Caki2 (cell line): ENCODE results near the gene ZCCHC14. TPM values are rescaled to one million over a fixed set of nuclear protein-coding genes. Genes with fewer than 3 reads are reported as not detected.
"Not testable (repeated sequence)": the region's sequence is repeated elsewhere in the genome, so short reads cannot be mapped to it uniquely, and the experiment has no call there.

Experiments
- DNase-seq: peaks from one replicate; pipeline ENCODE4 v3.0.0-alpha.2; 2015; ENCODE audit warnings: low read depth
- in situ Hi-C: cut with HindIII; loops from 2 replicates; pipeline ENCODE4 v1.10.0; 2016; ENCODE audit warnings: low sequenced_read_pairs, low pct_unique_long_range_greater_than_20kb, mixed read lengths
- total RNA-seq: library from RNA; depleted of rRNA; stranded (reverse); fragments of >200 nt; shearing (Covaris generic); gene quantifications from 2 replicates; pipeline ENCODE4 v1.2.3, GENCODE V29; 2014; ENCODE audit warnings: low replicate concordance

The ZCCHC14 gene
- total RNA-seq, 1 experiment from 2014 or later, result 4.4 TPM

GRCh38 chr16:87384162-87384874, 108.5 kb downstream of the ZCCHC14 start:
- in situ Hi-C loops, result no loop called here
- no peak for DNase-seq

DNA sequence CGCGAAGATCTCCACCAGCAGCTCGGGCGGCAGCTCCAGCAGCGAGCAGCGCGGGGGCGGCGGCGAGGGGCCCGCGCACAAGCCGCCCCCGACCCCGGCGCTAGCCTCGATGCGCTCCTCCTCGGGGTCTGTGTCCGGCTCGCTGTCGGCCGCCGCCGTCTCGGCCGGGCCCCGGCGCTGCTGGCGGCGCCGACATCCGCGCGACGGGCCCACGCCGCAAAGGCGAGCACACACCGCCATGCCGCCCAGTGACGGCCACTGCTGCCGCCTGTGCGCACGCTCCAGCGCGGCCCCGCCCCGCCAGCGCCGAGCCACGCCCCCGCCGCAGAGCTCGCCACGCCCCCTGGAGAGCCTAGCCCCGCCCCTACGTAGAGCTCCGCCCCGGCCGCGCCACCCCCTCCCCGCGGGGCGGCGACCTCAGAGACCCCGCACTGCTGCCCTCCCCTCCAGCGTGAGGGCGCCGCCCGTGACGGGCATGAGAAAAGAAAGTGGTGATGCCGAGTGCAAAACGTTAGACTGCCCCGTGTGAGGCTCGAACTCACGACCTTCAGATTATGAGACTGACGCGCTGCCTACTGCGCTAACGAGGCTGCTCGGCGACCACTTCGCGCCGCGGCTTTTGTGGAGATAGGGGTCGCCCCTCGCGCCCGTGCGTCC, 109.2 kb downstream of the ZCCHC14 start, which contains the start of gene FBXO31:
Gene FBXO31 (minus strand): TSS at position 272 of the 657 bp plus-strand sequence. CDS start 32 bp downstream, at position 240.
- in situ Hi-C loops, result no loop called here
- DNase-seq, result peak; percentile 87

DNA sequence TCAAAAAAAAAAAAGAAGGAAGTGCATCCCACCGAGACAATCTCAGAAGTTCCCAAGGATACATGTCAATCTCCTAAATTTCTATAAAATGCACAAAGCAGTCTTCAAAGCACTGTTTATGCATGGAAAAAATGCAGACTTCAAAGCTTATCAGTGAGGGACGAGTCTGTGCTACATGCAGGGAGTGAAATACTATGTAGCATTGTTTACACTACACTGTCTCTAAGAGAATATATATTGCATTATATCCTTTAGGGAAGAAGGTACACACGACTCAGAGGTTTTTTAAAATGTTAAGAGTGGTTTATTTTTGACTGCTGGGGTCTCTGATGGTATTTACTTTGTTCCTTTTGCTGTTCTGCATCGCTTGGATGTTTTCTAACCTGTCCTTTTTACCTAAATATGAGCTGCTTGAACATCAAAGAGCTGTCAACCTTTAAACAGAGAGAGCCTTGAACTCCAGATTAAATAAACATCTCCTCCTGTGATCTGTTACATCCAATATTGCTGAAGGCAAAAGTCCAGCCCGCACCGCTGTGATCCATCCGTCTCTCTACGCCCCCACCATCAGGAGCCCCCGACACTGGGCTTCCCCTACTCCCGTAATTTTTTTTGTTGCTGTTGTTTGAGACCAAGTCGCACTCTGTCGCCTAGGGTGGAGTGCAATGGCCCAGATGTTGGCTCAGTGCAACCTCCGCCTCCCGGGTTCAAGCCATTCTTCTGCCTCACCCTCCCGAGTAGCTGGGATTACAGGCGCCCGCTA, 110.6 kb downstream of the ZCCHC14 start:
- DNase-seq, result no peak
- in situ Hi-C loops, result no loop called here

DNA sequence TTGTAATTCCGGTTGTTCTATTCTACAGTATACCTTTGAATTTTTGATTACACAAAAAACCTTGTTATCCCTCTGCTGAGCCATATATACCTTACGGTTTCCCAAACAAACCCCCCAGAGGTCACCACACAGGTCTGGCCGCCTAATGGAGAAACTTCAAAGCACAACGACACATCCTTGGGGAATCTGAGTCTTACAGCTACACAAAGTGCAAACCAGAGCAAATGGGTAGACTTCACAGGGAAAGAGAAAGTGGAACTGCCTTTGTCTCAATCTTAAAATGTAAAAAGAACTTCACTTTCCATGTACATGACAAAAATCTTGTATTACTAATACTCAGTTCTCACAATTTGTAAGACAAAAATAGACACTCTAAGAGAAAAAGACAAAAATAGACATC, 111.9 kb downstream of the ZCCHC14 start:
- in situ Hi-C loops, result no loop called here
- no peak for DNase-seq

DNA sequence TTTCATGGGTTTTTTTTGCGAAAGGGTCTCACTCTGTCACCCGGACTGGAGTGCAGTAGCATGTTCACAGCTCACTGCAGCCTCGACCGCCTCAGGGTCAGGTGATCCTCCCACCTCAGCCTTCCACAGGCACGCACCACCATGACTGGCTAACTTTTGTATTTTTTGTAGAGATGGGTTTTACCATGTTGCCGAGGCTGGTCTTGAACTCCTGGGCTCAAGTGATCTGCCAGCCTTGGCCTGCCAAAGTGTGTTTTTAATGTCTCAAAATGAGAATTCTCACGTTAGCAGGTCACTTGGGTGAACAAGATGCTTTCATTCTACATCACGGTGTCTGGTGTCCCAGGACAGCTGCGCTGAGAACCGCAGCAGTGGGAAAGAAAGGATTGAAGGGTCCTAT, 112.4 kb downstream of the ZCCHC14 start:
- in situ Hi-C loops, result no loop called here
- DNase-seq, result no peak

DNA sequence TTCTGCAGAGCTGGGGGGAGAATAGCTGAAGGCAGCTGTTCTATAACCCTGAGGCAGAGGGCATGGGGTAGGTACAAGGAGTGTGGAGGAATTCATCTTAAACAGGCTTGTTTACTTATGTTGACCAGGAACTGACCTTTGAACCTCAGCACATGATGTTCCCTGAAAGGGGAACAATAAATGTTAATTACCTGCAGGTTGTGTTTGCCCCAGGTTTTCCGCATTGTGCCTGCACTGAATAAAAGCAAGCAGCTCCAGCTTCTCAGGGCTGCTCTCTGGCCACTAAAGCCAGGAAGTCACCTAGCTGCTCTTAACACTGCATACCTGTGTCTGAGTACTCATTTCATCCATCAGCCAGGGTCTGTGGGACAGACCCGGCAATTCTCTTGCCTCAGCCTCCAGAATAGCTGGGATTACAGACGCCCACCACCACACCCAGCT, 113.5 kb downstream of the ZCCHC14 start:
- in situ Hi-C loops, DNase-seq: not testable (repeated sequence)

GRCh38 chr16:87376660-87377059, 116.2 kb downstream of the ZCCHC14 start:
- in situ Hi-C loops, result no loop called here
- no peak for DNase-seq

- in situ Hi-C loops, result no loop called here
- DNase-seq, result no peak
Observed at GRCh38 chr16:87375426-87376135, 117.2 kb downstream of the ZCCHC14 start.

DNA sequence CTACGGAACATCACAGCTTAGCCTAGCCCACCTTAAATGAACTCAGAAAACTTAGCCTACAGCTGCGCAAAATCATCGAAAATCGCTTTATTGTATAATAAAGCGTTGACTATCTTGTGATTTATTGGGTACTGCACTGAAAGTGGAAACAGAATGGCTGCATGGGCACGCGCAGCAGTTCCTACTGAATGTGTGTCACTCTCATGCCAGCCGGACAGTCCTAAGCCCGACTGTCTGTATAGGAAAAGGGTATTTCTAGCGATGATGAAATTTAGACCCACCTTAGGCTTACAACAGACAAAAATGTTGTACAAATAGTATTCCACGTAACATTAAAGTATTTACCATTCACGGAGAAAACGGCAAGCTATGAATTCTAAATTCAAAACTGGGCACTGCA, 118.5 kb downstream of the ZCCHC14 start:
- in situ Hi-C loops, result no loop called here
- no peak for DNase-seq

DNA sequence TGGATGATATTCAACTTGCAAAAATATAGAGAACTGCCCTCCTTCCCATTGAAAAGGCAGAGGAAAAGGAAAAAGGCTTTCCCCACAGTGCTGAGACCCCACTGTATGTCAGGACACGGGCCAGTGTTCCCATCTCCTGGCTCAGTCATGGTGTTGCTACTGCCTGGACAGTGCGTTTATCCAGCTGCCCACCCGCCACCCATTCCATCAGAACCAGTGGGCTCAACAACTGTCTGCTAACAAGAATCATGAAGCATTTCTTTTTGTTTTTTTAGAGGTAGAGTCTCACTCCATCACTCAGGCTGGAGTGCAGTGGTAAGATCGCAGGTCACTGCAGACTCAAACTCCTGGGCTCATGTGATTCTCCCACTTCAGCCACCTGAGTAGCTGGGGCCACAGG, 120.5 kb downstream of the ZCCHC14 start:
- no peak for DNase-seq
- in situ Hi-C loops, result no loop called here

GRCh38 chr16:87371261-87371866, 121.5 kb downstream of the ZCCHC14 start:
- DNase-seq, result no peak
- in situ Hi-C loops, result no loop called here

DNA sequence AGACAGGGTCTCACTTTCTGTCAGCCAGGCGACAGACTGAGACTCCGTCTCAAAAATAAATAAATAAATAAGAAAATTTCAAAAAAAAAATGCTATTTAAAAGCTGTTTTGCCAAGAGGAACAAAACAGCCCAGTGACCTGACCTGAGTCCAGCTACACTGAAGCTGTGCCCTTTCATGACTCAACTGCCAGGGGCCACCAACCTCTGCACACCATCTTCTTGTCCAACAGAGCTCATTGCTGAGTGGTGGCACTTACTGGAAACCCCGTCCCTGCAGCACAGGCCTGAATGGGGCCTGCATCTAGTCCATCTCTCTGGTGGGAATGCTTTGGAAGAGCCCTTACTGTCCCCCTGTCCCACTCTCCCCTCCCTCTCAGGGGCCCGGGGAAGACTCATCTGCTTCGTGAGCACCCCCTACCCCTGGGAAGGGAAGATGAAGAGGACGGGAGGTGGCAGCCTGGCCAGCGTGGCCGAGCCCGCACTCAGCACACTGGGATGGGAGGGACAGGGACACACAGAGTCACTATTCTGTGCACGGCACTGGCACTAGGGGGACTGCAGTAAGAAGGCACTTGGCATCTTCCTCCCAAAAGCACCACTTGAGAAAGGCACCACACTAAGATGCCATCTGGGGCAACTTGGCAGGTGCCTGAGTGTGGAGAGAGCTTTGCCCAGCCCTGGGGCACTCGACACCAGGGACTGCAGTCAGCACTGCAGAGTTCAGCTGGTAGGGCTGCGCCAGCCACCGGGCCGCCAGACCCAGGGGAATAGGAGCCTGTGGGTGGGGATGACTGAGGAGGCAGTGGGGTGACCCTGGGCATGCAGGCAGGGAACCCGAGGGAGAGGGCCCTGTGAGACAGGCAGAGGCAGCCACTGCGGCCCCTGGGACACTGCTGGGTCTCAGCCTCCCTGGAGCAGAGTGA, 122.8 kb downstream of the ZCCHC14 start:
- in situ Hi-C loops, result no loop called here
- no peak for DNase-seq

- in situ Hi-C loops, result no loop called here
- no peak for DNase-seq
Observed at GRCh38 chr16:87369117-87369765, 123.6 kb downstream of the ZCCHC14 start.

DNA sequence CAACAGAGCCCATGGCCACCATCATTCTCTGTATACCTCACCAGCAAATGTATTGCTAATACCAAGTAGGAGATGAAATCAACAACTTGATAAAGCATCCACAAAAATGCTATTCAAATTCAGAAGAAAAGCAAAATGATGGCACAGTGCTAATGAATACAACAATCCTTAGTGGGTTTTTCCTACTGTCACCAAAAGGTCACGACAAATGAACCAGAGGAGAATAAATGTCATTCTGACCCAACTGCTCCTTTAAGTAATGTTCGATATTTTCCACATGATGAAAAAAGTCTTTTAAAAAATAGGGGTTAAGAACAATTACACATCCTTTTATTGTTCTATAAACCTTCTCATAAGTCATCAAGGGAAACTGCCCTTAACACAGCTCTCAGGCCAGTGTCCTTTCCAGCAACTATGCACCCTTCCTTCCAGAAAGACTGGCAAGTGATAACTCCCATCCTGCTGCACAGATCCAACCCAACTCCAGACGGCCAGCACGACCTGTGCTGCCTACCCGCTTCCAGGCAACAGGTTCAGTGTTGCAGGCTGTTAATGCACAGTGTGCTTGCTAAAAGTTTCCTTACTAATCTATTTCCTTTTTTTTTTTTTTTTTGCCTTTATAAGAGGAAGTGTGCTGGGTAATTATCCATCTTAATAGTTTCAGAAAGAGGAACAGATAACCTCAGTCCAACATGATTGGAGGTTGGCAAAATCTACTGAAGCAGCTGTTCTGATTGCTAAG, 124.6 kb downstream of the ZCCHC14 start:
- in situ Hi-C loops, result no loop called here
- DNase-seq, result no peak

GRCh38 chr16:87367529-87367928, 125.3 kb downstream of the ZCCHC14 start:
- in situ Hi-C loops, result no loop called here
- no peak for DNase-seq

GRCh38 chr16:87366930-87367329, 125.9 kb downstream of the ZCCHC14 start:
- in situ Hi-C loops, result no loop called here
- no peak for DNase-seq
